WTC11 (cell line): ENCODE measurements around the gene ARHGAP23. TPM values are rescaled to one million over a fixed set of nuclear protein-coding genes. Genes with fewer than 3 reads are reported as not detected.

ENCODE experiments used
- ATAC-seq: fragments of 200-7000 bp; cut with Tn5 transposase; 2 replicates; pipeline ENCODE4 v1.10.0; 2021; ENCODE audit warnings: mild to moderate bottlenecking, moderate library complexity
- CTCF ChIA-PET: fragments of 300-600 bp; sonication (Branson Sonifier 250); formaldehyde crosslinking; loops from one replicate; lab custom pipeline; 2021; ENCODE audit warnings: antibody characterized with exemption; lab: Charles Lee
- POLR2A ChIA-PET: fragments of 350-600 bp; sonication (Branson Sonifier 250); formaldehyde crosslinking; loops from one replicate; lab custom pipeline; 2021; ENCODE audit warnings: antibody characterized with exemption; lab: Charles Lee
- DNase-seq: peaks from one replicate; pipeline ENCODE4 v3.0.0; 2021; ENCODE audit warnings: low spot score
- H3K27ac Mint-ChIP-seq: 2 replicates; pipeline ENCODE4 v1.8.0; 2021; ENCODE audit warnings: mixed read lengths
- H3K27me3 Mint-ChIP-seq: 2 replicates; pipeline ENCODE4 v1.8.0; 2021; ENCODE audit warnings: low read depth, mild to moderate bottlenecking, moderate library complexity, mixed read lengths
- H3K36me3 Mint-ChIP-seq: 2 replicates; pipeline ENCODE4 v1.8.0; 2021; ENCODE audit warnings: mixed read lengths
- H3K4me1 Mint-ChIP-seq: 2 replicates; pipeline ENCODE4 v1.8.0; 2022; ENCODE audit warnings: mixed read lengths
- H3K4me3 Mint-ChIP-seq: 2 replicates; pipeline ENCODE4 v1.8.0; 2021; ENCODE audit warnings: mild to moderate bottlenecking, moderate library complexity, mixed read lengths
- H3K9me3 Mint-ChIP-seq: 2 replicates; pipeline ENCODE4 v1.8.0; 2021; ENCODE audit warnings: mixed read lengths
- ARID4B ChIP-seq: sonication (generic); formaldehyde crosslinking; IDR thresholded peaks from 2 replicates; pipeline ENCODE4 v1.8.0; 2023; ENCODE audit warnings: missing genetic modification reagents, mild to moderate bottlenecking, borderline replicate concordance
- EMX1 ChIP-seq: fragments of 250-450 bp; sonication (Bioruptor Pico); IDR thresholded peaks from 2 replicates; pipeline ENCODE4 v1.8.0; 2021; ENCODE audit warnings: mild to moderate bottlenecking
- ETV6 ChIP-seq: sonication (generic); formaldehyde crosslinking; IDR thresholded peaks from 2 replicates; pipeline ENCODE4 v1.8.1; 2022; ENCODE audit warnings: mild to moderate bottlenecking, missing genetic modification reagents
- FOXK1 ChIP-seq: sonication (generic); formaldehyde crosslinking; IDR thresholded peaks from 2 replicates; pipeline ENCODE4 v1.8.0; 2022; ENCODE audit warnings: mild to moderate bottlenecking, moderate library complexity, missing genetic modification reagents
- IRF2 ChIP-seq: sonication (generic); formaldehyde crosslinking; IDR thresholded peaks from 2 replicates; pipeline ENCODE4 v1.8.0; 2022; ENCODE audit warnings: low read depth, missing genetic modification reagents, borderline replicate concordance
- MAX ChIP-seq: sonication (generic); formaldehyde crosslinking; IDR thresholded peaks from 2 replicates; pipeline ENCODE4 v1.8.0; 2022; ENCODE audit warnings: mild to moderate bottlenecking, missing genetic modification reagents
- MXD4 ChIP-seq: fragments of 250-450 bp; sonication (Bioruptor Pico); IDR thresholded peaks from 2 replicates; pipeline ENCODE4 v1.8.0; 2021; ENCODE audit warnings: mild to moderate bottlenecking, moderate library complexity, borderline replicate concordance
- NFATC4 ChIP-seq: fragments of 250-450 bp; sonication (Bioruptor Pico); IDR thresholded peaks from 2 replicates; pipeline ENCODE4 v1.9.0; 2021; ENCODE audit warnings: mild to moderate bottlenecking
- NFE2L1 ChIP-seq: sonication (generic); formaldehyde crosslinking; IDR thresholded peaks from 2 replicates; pipeline ENCODE4 v1.8.1; 2023; ENCODE audit warnings: missing genetic modification reagents
- NFYB ChIP-seq: sonication (generic); formaldehyde crosslinking; conservative IDR thresholded peaks from 2 replicates; pipeline ENCODE4 v1.8.0; 2022; ENCODE audit warnings: low read depth, missing genetic modification reagents
- NR2C2 ChIP-seq: sonication (generic); formaldehyde crosslinking; IDR thresholded peaks from 2 replicates; pipeline ENCODE4 v1.8.0; 2022; ENCODE audit warnings: mild to moderate bottlenecking, missing genetic modification reagents
- OVOL2 ChIP-seq: fragments of 250-450 bp; sonication (Bioruptor Pico); IDR thresholded peaks from 2 replicates; pipeline ENCODE4 v1.9.0; 2021; ENCODE audit warnings: mild to moderate bottlenecking, borderline replicate concordance
- PRDM15 ChIP-seq: sonication (generic); formaldehyde crosslinking; IDR thresholded peaks from 2 replicates; pipeline ENCODE4 v1.8.0; 2022; ENCODE audit warnings: missing genetic modification reagents
- SOX15 ChIP-seq: fragments of 250-450 bp; sonication (Bioruptor Pico); IDR thresholded peaks from 2 replicates; pipeline ENCODE4 v1.9.0; 2021; ENCODE audit warnings: mild to moderate bottlenecking
- TEAD4 ChIP-seq: sonication (generic); formaldehyde crosslinking; IDR thresholded peaks from 2 replicates; pipeline ENCODE4 v1.8.0; 2022; ENCODE audit warnings: mild to moderate bottlenecking, missing genetic modification reagents
- ZNF121 ChIP-seq: sonication (generic); formaldehyde crosslinking; IDR thresholded peaks from 2 replicates; pipeline ENCODE4 v1.8.0; 2023; ENCODE audit warnings: missing genetic modification reagents
- ZNF138 ChIP-seq: sonication (generic); formaldehyde crosslinking; conservative IDR thresholded peaks from 2 replicates; pipeline ENCODE4 v1.8.1; 2022; ENCODE audit warnings: mild to moderate bottlenecking, moderate library complexity, missing genetic modification reagents
- ZNF263 ChIP-seq: sonication (generic); formaldehyde crosslinking; IDR thresholded peaks from 2 replicates; pipeline ENCODE4 v1.8.1; 2022; ENCODE audit warnings: low read depth, mild to moderate bottlenecking, moderate library complexity, missing genetic modification reagents
- ZNF423 ChIP-seq: fragments of 250-450 bp; sonication (Bioruptor Pico); IDR thresholded peaks from 2 replicates; pipeline ENCODE4 v2.1.2; 2022; ENCODE audit warnings: mild to moderate bottlenecking, moderate library complexity
- total RNA-seq: library from RNA; stranded (reverse); gene quantifications from 3 replicates; pipeline ENCODE4 v1.2.3, GENCODE V29; 2021

Gene ARHGAP23
- total RNA-seq, 1 experiment from 2014 or later: 66.0 TPM

- ATAC-seq: peak; percentile 89
- ChIA-PET CTCF (interaction anchor here (0.6 to 4.3 kb wide), 16 partner anchors 10 to 231 kb away, joined by 3 to 44 read pairs (median 5); partner anchors contain the start of gene ARHGAP23), POLR2A (interaction anchor here (0.6 to 2.7 kb wide), 5 partner anchors 11 to 210 kb away, joined by 3 to 28 read pairs (median 4); partner anchors contain the start of gene ARHGAP23)
- no peaks in the 10 kb centered on the region for H3K9me3 Mint-ChIP-seq
- H3K36me3 Mint-ChIP-seq: no peaks in the 10 kb centered on the region
- H3K4me3 Mint-ChIP-seq: peak overlapping the region; percentile 22; the same call in 1 of the 2 replicates
- TF ChIP-seq NR2C2 (CRISPR knock-in tag) (no peak), ZNF138 (CRISPR knock-in tag) (no peak), SOX15 (CRISPR knock-in tag) (no peak), ETV6 (peak; percentile 63; the same call in 1 of the 2 replicates), ARID4B (CRISPR knock-in tag) (no peak), ZNF423 (CRISPR knock-in tag) (peak; percentile 86), NFYB (CRISPR knock-in tag) (peak; percentile 72), MXD4 (CRISPR knock-in tag) (no peak), FOXK1 (CRISPR knock-in tag) (peak; percentile 42; the same call in 1 of the 2 replicates), IRF2 (CRISPR knock-in tag) (no peak), EMX1 (CRISPR knock-in tag) (no peak)
- H3K4me1 Mint-ChIP-seq: peaks cover 64% of the 10 kb centered on the region
- peak overlapping the region; percentile 95 for H3K27ac Mint-ChIP-seq
- no peaks in the 10 kb centered on the region for H3K27me3 Mint-ChIP-seq
- peak; percentile 79 for DNase-seq
Measured at GRCh38 chr17:38440614-38441397, 12.5 kb downstream of the ARHGAP23 start.

- DNase-seq (no peak), ATAC-seq (peak; percentile 9; the same call in 1 of the 2 replicates)
- peak overlapping the region; percentile 95 for H3K27ac Mint-ChIP-seq
- H3K4me1 Mint-ChIP-seq: peaks cover 60% of the 10 kb centered on the region
- no peaks in the 10 kb centered on the region for H3K27me3 Mint-ChIP-seq
- no peaks in the 10 kb centered on the region for H3K36me3 Mint-ChIP-seq
- H3K4me3 Mint-ChIP-seq: peak overlapping the region; percentile 22; the same call in 1 of the 2 replicates
- no peak for TF ChIP-seq TEAD4 (CRISPR knock-in tag)
- TF ChIP-seq PRDM15 (CRISPR knock-in tag): no peak
- no peak for TF ChIP-seq NFATC4 (CRISPR knock-in tag)
- TF ChIP-seq ETV6: peak; percentile 8; the same call in 1 of the 2 replicates
- TF ChIP-seq ZNF121 (CRISPR knock-in tag): peak; percentile 54; the same call in 1 of the 2 replicates
- TF ChIP-seq ZNF263 (CRISPR knock-in tag): peak; percentile 90; the same call in 1 of the 2 replicates
- no peak for TF ChIP-seq NR2C2 (CRISPR knock-in tag)
- TF ChIP-seq MAX (CRISPR knock-in tag): no peak
- no peak for TF ChIP-seq NFE2L1
- no peak for TF ChIP-seq OVOL2 (CRISPR knock-in tag)
- no peak for TF ChIP-seq NFYB (CRISPR knock-in tag)
- ChIA-PET CTCF (interaction anchor here (0.7 to 4.3 kb wide), 14 partner anchors 10 to 231 kb away, joined by 3 to 44 read pairs (median 6); partner anchors contain the start of gene ARHGAP23), POLR2A (interaction anchor here (0.9 to 2.7 kb wide), 5 partner anchors 9 to 67 kb away, joined by 3 to 28 read pairs (median 4); partner anchors contain the start of gene ARHGAP23)
- H3K9me3 Mint-ChIP-seq: no peaks in the 10 kb centered on the region
Measured at GRCh38 chr17:38441429-38442061, 13.3 kb downstream of the ARHGAP23 start.
